SK-N-SH (cell line): ENCODE measurements around the gene PRR20E. TPM values are rescaled to one million over a fixed set of nuclear protein-coding genes. Genes with fewer than 3 reads are reported as not detected.
"Not testable (repeated sequence)": the region's sequence is repeated elsewhere in the genome, so short reads cannot be mapped to it uniquely, and the experiment has no call there.

Experiments used
- CTCF ChIA-PET: fragments of 300-600, 350-600 bp; formaldehyde crosslinking; extraction: SDS; loops from one replicate; lab custom pipeline; 2021; lab: Yijun Ruan, JAX
- POLR2A ChIA-PET: fragments of 350-600 bp; sonication (Branson Sonifier 250); formaldehyde crosslinking; extraction: SDS; loops from one replicate; lab custom pipeline; 2020; ENCODE audit warnings: antibody characterized with exemption, inconsistent platforms; lab: Yijun Ruan, JAX
- DNase-seq: peaks from one replicate; pipeline ENCODE4 v3.0.0; 2012
- H2AFZ ChIP-seq: fragments of 200-600 bp; sonication (generic); 2 replicates; pipeline ENCODE4 v1.8.1; 2016; ENCODE audit warnings: antibody characterized with exemption, mild to moderate bottlenecking, low read depth
- H3F3A ChIP-seq: fragments of 200-600 bp; sonication (generic); replicated peaks from 2 replicates; pipeline ENCODE3; 2016; ENCODE audit warnings: antibody characterized with exemption, mild to moderate bottlenecking; ENCODE audit not compliant: insufficient read depth
- H3K27ac ChIP-seq, 2 experiments: fragments of 200-500 bp in 1 of 2; fragments of 200-600 bp in 1 of 2; sonication (Bioruptor generic) in 1 of 2; sonication (generic), shearing (Covaris generic) in 1 of 2; 2 replicates each; pipeline versions ENCODE4 v1.5.1 to v1.6.1; 2014 to 2016; ENCODE audit warnings: low read depth in 2 of 2, inconsistent platforms in 1 of 2, low read length in 1 of 2, mild to moderate bottlenecking in 1 of 2, mixed read lengths in 1 of 2
- H3K27me3 ChIP-seq: fragments of 200-600 bp; sonication (generic), shearing (Covaris generic); 2 replicates; pipeline ENCODE4 v1.6.1; 2016; ENCODE audit warnings: mixed run types; ENCODE audit not compliant: insufficient read depth
- H3K36me3 ChIP-seq, 2 experiments: fragments of 200-500 bp in 1 of 2; fragments of 200-600 bp in 1 of 2; sonication (Bioruptor generic) in 1 of 2; sonication (generic) in 1 of 2; replicated peaks in 1 of 2; 2 replicates each; pipeline versions ENCODE3 to v1.5.1; 2014 to 2016; ENCODE audit warnings: low read length in 1 of 2, mild to moderate bottlenecking in 1 of 2; ENCODE audit not compliant: insufficient read depth in 2 of 2, control insufficient read depth in 1 of 2
- H3K4me1 ChIP-seq, 2 experiments: fragments of 200-500 bp in 1 of 2; fragments of 200-600 bp in 1 of 2; sonication (Bioruptor generic) in 1 of 2; sonication (generic), shearing (Covaris generic) in 1 of 2; 2 replicates each; pipeline versions ENCODE4 v1.5.1 to v1.6.1; 2014 to 2016; ENCODE audit warnings: low read depth in 1 of 2, low read length in 1 of 2, mixed run types in 1 of 2; ENCODE audit not compliant: insufficient read depth in 2 of 2, control insufficient read depth in 1 of 2
- H3K4me2 ChIP-seq: fragments of 200-600 bp; sonication (generic), shearing (Covaris generic); 2 replicates; pipeline ENCODE4 v1.6.1; 2017; ENCODE audit warnings: mixed run types
- H3K4me3 ChIP-seq, 2 experiments: fragments of 200-500 bp in 1 of 2; fragments of 200-600 bp in 1 of 2; sonication (Bioruptor generic) in 1 of 2; sonication (generic), shearing (Covaris generic) in 1 of 2; 2 replicates each; pipeline versions ENCODE4 v1.5.1 to v1.8.1; 2014 to 2016; ENCODE audit warnings: low read depth in 2 of 2, inconsistent platforms in 1 of 2, low read length in 1 of 2, mild to moderate bottlenecking in 1 of 2, mixed read lengths in 1 of 2, moderate library complexity in 1 of 2
- H3K79me2 ChIP-seq: fragments of 200-600 bp; sonication (generic); 2 replicates; pipeline ENCODE4 v1.8.1; 2017; ENCODE audit warnings: mild to moderate bottlenecking; ENCODE audit not compliant: insufficient read depth
- H3K9ac ChIP-seq: fragments of 200-600 bp; sonication (generic); 2 replicates; pipeline ENCODE4 v1.6.1; 2017; ENCODE audit warnings: mixed run types
- H3K9me2 ChIP-seq: fragments of 200-600 bp; sonication (generic); 2 replicates; pipeline ENCODE4 v1.6.1; 2017; ENCODE audit warnings: mixed run types
- H3K9me3 ChIP-seq: fragments of 200-600 bp; sonication (generic); 2 replicates; pipeline ENCODE4 v1.6.1; 2017; ENCODE audit warnings: mixed run types, mild to moderate bottlenecking, moderate library complexity
- H4K20me1 ChIP-seq: fragments of 200-600 bp; sonication (generic); 2 replicates; pipeline ENCODE4 v1.6.1; 2017; ENCODE audit warnings: mild to moderate bottlenecking, mixed run types; ENCODE audit not compliant: insufficient read depth
- CHD2 ChIP-seq: fragments of 150-350 bp; IDR thresholded peaks from 2 replicates; pipeline ENCODE4 v1.6.1; 2018; ENCODE audit warnings: low read length; ENCODE audit not compliant: partially characterized antibody
- ELF1 ChIP-seq: IDR thresholded peaks from 2 replicates; pipeline ENCODE4 v1.4.0; 2012
- EZH2phosphoT487 ChIP-seq: fragments of 200-600 bp; sonication (generic); IDR thresholded peaks from 2 replicates; pipeline ENCODE4 v1.6.1; 2017; ENCODE audit warnings: low read depth, mixed run types, mild to moderate bottlenecking, antibody characterized with exemption, moderate library complexity, borderline replicate concordance
- MEF2A ChIP-seq: IDR thresholded peaks from 2 replicates; pipeline ENCODE4 v1.4.0; 2012; ENCODE audit warnings: low read depth, borderline replicate concordance
- PBX3 ChIP-seq: IDR thresholded peaks from 2 replicates; pipeline ENCODE4; 2012
- RCOR1 ChIP-seq: fragments of 150-350 bp; IDR thresholded peaks from 2 replicates; pipeline ENCODE4 v1.6.1; 2017; ENCODE audit warnings: antibody characterized with exemption, low read length
- SIN3A ChIP-seq: IDR thresholded peaks from 2 replicates; pipeline ENCODE4 v1.6.1; 2012; ENCODE audit warnings: low read depth, mild to moderate bottlenecking, low read length, moderate library complexity, borderline replicate concordance
- TAF1 ChIP-seq: IDR thresholded peaks from 2 replicates; pipeline ENCODE4 v1.6.1; 2012; ENCODE audit warnings: low read depth, mild to moderate bottlenecking, low read length, moderate library complexity, borderline replicate concordance
- TEAD4 ChIP-seq: IDR thresholded peaks from 2 replicates; pipeline ENCODE4 v1.4.0; 2012; ENCODE audit warnings: mild to moderate bottlenecking, borderline replicate concordance; ENCODE audit not compliant: insufficient read depth
- WGBS: methylation state at CpG from one replicate; pipeline ENCODE4 v1.1.6; 2017; ENCODE audit warnings: low lambda C conversion rate; 5-methylcytosine and 5-hydroxymethylcytosine counted together
- polyA plus RNA-seq, 3 experiments: library from polyadenylated mRNA; depleted of rRNA; stranded (reverse); fragments of >200 nt; gene quantifications; 2 replicates each; pipeline ENCODE4 v1.2.3, GENCODE V29; 2012
- TF ChIP-seq, protein P1 (sequence below): fragments of 150-350 bp; IDR thresholded peaks from 2 replicates; pipeline ENCODE4 v1.6.1; 2016; ENCODE audit warnings: mild to moderate bottlenecking, low read depth, low read length
- TF ChIP-seq, protein P2 (sequence below): fragments of 200-600 bp; sonication (generic); IDR thresholded peaks from 2 replicates; pipeline ENCODE4 v1.6.1; 2017; ENCODE audit warnings: antibody characterized with exemption, mild to moderate bottlenecking, moderate library complexity

The PRR20E gene
- polyA plus RNA-seq, 1 of the 3 experiments (the other 2 are of a cell fraction), result not detected

GRCh38 chr13:57153761-57154160, 13.2 kb upstream of the PRR20E start, which contains the start of gene PRR20C:
TSS of gene PRR20C (plus strand) at chr13:57154061. CDS start at chr13:57154448, 387 bp downstream.
- POLR2A ChIA-PET, H3K27me3 ChIP-seq, H3K9ac ChIP-seq: not testable (repeated sequence)

GRCh38 chr13:57160332-57160731, 6.7 kb upstream of the PRR20E start, which contains the start of gene PRR20D:
TSS of gene PRR20D (plus strand) at chr13:57160632. CDS start at chr13:57161019, 387 bp downstream.
- H3K4me2 ChIP-seq, H3K27ac ChIP-seq, DNase-seq, H3K79me2 ChIP-seq, CTCF ChIA-PET, H3K36me3 ChIP-seq, H2AFZ ChIP-seq, H3K27me3 ChIP-seq, H3K9me2 ChIP-seq, H3K9ac ChIP-seq, POLR2A ChIA-PET, H3K4me1 ChIP-seq, H4K20me1 ChIP-seq, H3K4me3 ChIP-seq, H3K9me3 ChIP-seq, H3F3A ChIP-seq: not testable (repeated sequence)
- no CpG with 5 or more reads among the region's 22 CpGs for WGBS

More at GRCh38 chr13:57153761-57154160, 13.2 kb upstream of the PRR20E start, which contains the start of gene PRR20C:
- H3K36me3 ChIP-seq, H3K4me1 ChIP-seq, H3F3A ChIP-seq, H4K20me1 ChIP-seq, DNase-seq, H3K4me2 ChIP-seq, H3K9me3 ChIP-seq, H3K79me2 ChIP-seq, H2AFZ ChIP-seq, H3K27ac ChIP-seq, H3K4me3 ChIP-seq, CTCF ChIA-PET, H3K9me2 ChIP-seq: not testable (repeated sequence)
- WGBS, result no CpG with 5 or more reads among the region's 22 CpGs

GRCh38 chr13:57191667-57192066, 24.7 kb downstream of the PRR20E start:
- Histone ChIP-seq H4K20me1 (no peaks in the 10 kb centered on the region), H3K4me1 (no peaks in the 10 kb centered on the region), H3K27me3 (no peaks in the 10 kb centered on the region), H3K36me3 (no peaks in the 10 kb centered on the region), H3K79me2 (no peaks in the 10 kb centered on the region), H3K4me3 (no peak overlapping the region), H3F3A (no peaks in the 10 kb centered on the region), H3K9me2 (0 out of 2 replicates have a peak, but pooled peaks cover 2% of the 10 kb centered on the region), H3K9ac (no peak overlapping the region), H3K27ac (no peak overlapping the region), H2AFZ (no peak overlapping the region), H3K4me2 (no peak overlapping the region), H3K9me3 (no peaks in the 10 kb centered on the region; the same call in 1 of the 2 replicates)
- no peak for TF ChIP-seq ELF1
- no peak for TF ChIP-seq MEF2A
- TF ChIP-seq EZH2phosphoT487, result no peak
- no peak for TF ChIP-seq SIN3A
- TF ChIP-seq, protein P1, sequence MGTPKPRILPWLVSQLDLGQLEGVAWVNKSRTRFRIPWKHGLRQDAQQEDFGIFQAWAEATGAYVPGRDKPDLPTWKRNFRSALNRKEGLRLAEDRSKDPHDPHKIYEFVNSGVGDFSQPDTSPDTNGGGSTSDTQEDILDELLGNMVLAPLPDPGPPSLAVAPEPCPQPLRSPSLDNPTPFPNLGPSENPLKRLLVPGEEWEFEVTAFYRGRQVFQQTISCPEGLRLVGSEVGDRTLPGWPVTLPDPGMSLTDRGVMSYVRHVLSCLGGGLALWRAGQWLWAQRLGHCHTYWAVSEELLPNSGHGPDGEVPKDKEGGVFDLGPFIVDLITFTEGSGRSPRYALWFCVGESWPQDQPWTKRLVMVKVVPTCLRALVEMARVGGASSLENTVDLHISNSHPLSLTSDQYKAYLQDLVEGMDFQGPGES, result no peak
- TF ChIP-seq PBX3, result no peak
- no peak for TF ChIP-seq TEAD4
- no peak for TF ChIP-seq TAF1
- no peak for TF ChIP-seq RCOR1
- TF ChIP-seq CHD2, result no peak
- TF ChIP-seq, protein P2, sequence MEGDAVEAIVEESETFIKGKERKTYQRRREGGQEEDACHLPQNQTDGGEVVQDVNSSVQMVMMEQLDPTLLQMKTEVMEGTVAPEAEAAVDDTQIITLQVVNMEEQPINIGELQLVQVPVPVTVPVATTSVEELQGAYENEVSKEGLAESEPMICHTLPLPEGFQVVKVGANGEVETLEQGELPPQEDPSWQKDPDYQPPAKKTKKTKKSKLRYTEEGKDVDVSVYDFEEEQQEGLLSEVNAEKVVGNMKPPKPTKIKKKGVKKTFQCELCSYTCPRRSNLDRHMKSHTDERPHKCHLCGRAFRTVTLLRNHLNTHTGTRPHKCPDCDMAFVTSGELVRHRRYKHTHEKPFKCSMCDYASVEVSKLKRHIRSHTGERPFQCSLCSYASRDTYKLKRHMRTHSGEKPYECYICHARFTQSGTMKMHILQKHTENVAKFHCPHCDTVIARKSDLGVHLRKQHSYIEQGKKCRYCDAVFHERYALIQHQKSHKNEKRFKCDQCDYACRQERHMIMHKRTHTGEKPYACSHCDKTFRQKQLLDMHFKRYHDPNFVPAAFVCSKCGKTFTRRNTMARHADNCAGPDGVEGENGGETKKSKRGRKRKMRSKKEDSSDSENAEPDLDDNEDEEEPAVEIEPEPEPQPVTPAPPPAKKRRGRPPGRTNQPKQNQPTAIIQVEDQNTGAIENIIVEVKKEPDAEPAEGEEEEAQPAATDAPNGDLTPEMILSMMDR, result no peak
- POLR2A ChIA-PET, result no interaction called here
- CTCF ChIA-PET, result no interaction called here
- 57% methylated on average over 1 of the region's 1 CpG for WGBS
- no peak for DNase-seq
